Smooth muscle cell (in vitro differentiated cells): ENCODE measurements around the gene ARHGAP10. TPM values are rescaled to one million over a fixed set of nuclear protein-coding genes. Genes with fewer than 3 reads are reported as not detected.

Experiments
- DNase-seq: peaks from one replicate; lab custom pipeline; 2025; ENCODE audit not compliant: unreplicated experiment; lab: John Stamatoyannopoulos, UW
- H2AFZ ChIP-seq: fragments of 200-600 bp; sonication (generic); 2 replicates; pipeline ENCODE4 v1.6.0; 2016; ENCODE audit warnings: antibody characterized with exemption, low read depth, mild to moderate bottlenecking
- H3F3A ChIP-seq: fragments of 200-600 bp; sonication (generic); 2 replicates; pipeline ENCODE4 v1.6.0; 2017; ENCODE audit warnings: antibody characterized with exemption, low read depth
- H3K27ac ChIP-seq: fragments of 200-600 bp; sonication (generic); 2 replicates; pipeline ENCODE4 v1.5.1; 2016; ENCODE audit warnings: low read depth, mild to moderate bottlenecking
- H3K27me3 ChIP-seq: fragments of 200-600 bp; sonication (generic); 2 replicates; pipeline ENCODE4 v1.6.1; 2016; ENCODE audit warnings: low read depth, mild to moderate bottlenecking
- H3K36me3 ChIP-seq: fragments of 200-600 bp; sonication (generic); 2 replicates; pipeline ENCODE4 v1.5.1; 2016; ENCODE audit warnings: low read depth
- H3K4me1 ChIP-seq: fragments of 200-600 bp; sonication (generic); 2 replicates; pipeline ENCODE4 v1.5.1; 2016; ENCODE audit warnings: low read depth
- H3K4me2 ChIP-seq: fragments of 200-600 bp; sonication (generic); 2 replicates; pipeline ENCODE4 v1.6.0; 2016; ENCODE audit warnings: mild to moderate bottlenecking
- H3K4me3 ChIP-seq: fragments of 200-600 bp; sonication (generic); 2 replicates; pipeline ENCODE4 v1.5.1; 2016; ENCODE audit warnings: mild to moderate bottlenecking
- H3K79me2 ChIP-seq: fragments of 200-600 bp; sonication (generic); 2 replicates; pipeline ENCODE4 v1.6.0; 2016; ENCODE audit warnings: low read depth, mild to moderate bottlenecking
- H3K9ac ChIP-seq: fragments of 200-600 bp; sonication (generic); 2 replicates; pipeline ENCODE4 v1.6.0; 2016; ENCODE audit warnings: low read depth
- H3K9me3 ChIP-seq: fragments of 200-600 bp; sonication (generic); replicated peaks from 2 replicates; pipeline ENCODE4 v1.5.1; 2016; ENCODE audit warnings: low read depth
- H4K20me1 ChIP-seq: fragments of 200-600 bp; sonication (generic); 2 replicates; pipeline ENCODE4 v1.6.0; 2016; ENCODE audit warnings: low read depth
- CTCF ChIP-seq: fragments of 200-600 bp; sonication (generic); IDR thresholded peaks from 2 replicates; pipeline ENCODE4 v1.5.1; 2017; ENCODE audit warnings: borderline replicate concordance, mild to moderate bottlenecking, antibody characterized with exemption; ENCODE audit not compliant: insufficient read depth, poor library complexity, severe bottlenecking
- WGBS: methylation state at CpG from one replicate; pipeline ENCODE4 v1.1.7; 2016; ENCODE audit warnings: low lambda C conversion rate; 5-methylcytosine and 5-hydroxymethylcytosine counted together
- polyA plus RNA-seq: library from polyadenylated mRNA; unstranded; fragments of >200 nt; fragmentation: Nextera tagmentation; extraction: Ambion mirVana; gene quantifications from 2 replicates; pipeline ENCODE4 v1.2.1, GENCODE V29; 2016
- total RNA-seq: library from RNA; depleted of rRNA; stranded (reverse); fragments of >200 nt; gene quantifications from 2 replicates; pipeline ENCODE4 v1.2.3, GENCODE V29; 2014

ARHGAP10 gene
- total and polyA plus RNA-seq, 2 experiments from 2014 or later: 6.2 to 11.6 TPM

- 92% methylated on average over 14 of the region's 14 CpGs for WGBS
- no peak overlapping the region for H3K27ac ChIP-seq
Measured at GRCh38 chr4:148057984-148058859, 326.3 kb downstream of the ARHGAP10 start.

GRCh38 chr4:148059617-148060180 lies 327.8 kb downstream of the ARHGAP10 start:
- no peak for DNase-seq
- Histone ChIP-seq H2AFZ (no peak overlapping the region), H3K79me2 (no peaks in the 10 kb centered on the region), H3K27me3 (no peaks in the 10 kb centered on the region), H3K9me3 (no peaks in the 10 kb centered on the region), H3K4me3 (no peak overlapping the region), H3K27ac (no peak overlapping the region), H3K4me2 (no peak overlapping the region), H3K36me3 (no peaks in the 10 kb centered on the region), H3K4me1 (peaks cover 2% of the 10 kb centered on the region), H3F3A (no peaks in the 10 kb centered on the region), H3K9ac (no peak overlapping the region), H4K20me1 (peaks cover 14% of the 10 kb centered on the region)
- no peak for TF ChIP-seq CTCF
- 85% methylated on average over 10 of the region's 10 CpGs for WGBS

More at GRCh38 chr4:148057984-148058859, 326.3 kb downstream of the ARHGAP10 start:
- Histone ChIP-seq H2AFZ (no peak overlapping the region), H3K4me3 (no peak overlapping the region), H3K9ac (no peak overlapping the region), H3K4me1 (no peaks in the 10 kb centered on the region), H3K9me3 (no peaks in the 10 kb centered on the region), H4K20me1 (peaks cover 14% of the 10 kb centered on the region), H3K36me3 (no peaks in the 10 kb centered on the region), H3K4me2 (no peak overlapping the region), H3K79me2 (no peaks in the 10 kb centered on the region), H3F3A (no peaks in the 10 kb centered on the region), H3K27me3 (no peaks in the 10 kb centered on the region)
- TF ChIP-seq CTCF: no peak
- no peak for DNase-seq

GRCh38 chr4:148060264-148061140 lies 328.6 kb downstream of the ARHGAP10 start:
- DNase-seq: no peak
- TF ChIP-seq CTCF: no peak
- 86% methylated on average over 13 of the region's 13 CpGs for WGBS
- Histone ChIP-seq H3K4me1 (peaks cover 4% of the 10 kb centered on the region), H3K9me3 (no peaks in the 10 kb centered on the region), H3K27me3 (no peaks in the 10 kb centered on the region), H3K79me2 (no peaks in the 10 kb centered on the region), H2AFZ (no peak overlapping the region), H3F3A (no peaks in the 10 kb centered on the region), H3K9ac (no peak overlapping the region), H4K20me1 (peaks cover 14% of the 10 kb centered on the region), H3K4me2 (no peak overlapping the region), H3K4me3 (no peak overlapping the region), H3K36me3 (no peaks in the 10 kb centered on the region), H3K27ac (no peak overlapping the region)
